Keratinocyte (primary cell): ENCODE data around the gene LDLRAD2. TPM values are rescaled to one million over a fixed set of nuclear protein-coding genes. Genes with fewer than 3 reads are reported as not detected.

Experiments used
- DNase-seq: peaks from one replicate; pipeline ENCODE4 v3.0.0-alpha.2; 2011; ENCODE audit warnings: low read depth, missing footprints, low spot score
- FAIRE-seq: peaks from 2 replicates; lab custom pipeline; 2011; peaks lifted over from hg19 to GRCh38; lab: Jason Lieb, UNC
- H2AFZ ChIP-seq: 2 replicates; pipeline ENCODE4 v1.6.0; 2012; ENCODE audit warnings: low read length, control low read depth, inconsistent platforms; ENCODE audit not compliant: control insufficient read depth
- H3K27ac ChIP-seq: 2 replicates; pipeline ENCODE4 v1.5.1; 2011; ENCODE audit warnings: low read length; ENCODE audit not compliant: control insufficient read depth, insufficient read depth
- H3K27me3 ChIP-seq: 3 replicates; pipeline ENCODE4 v1.6.0; 2011; ENCODE audit warnings: low read length; ENCODE audit not compliant: control insufficient read depth, insufficient read depth; ENCODE audit errors: extremely low read depth
- H3K36me3 ChIP-seq, 2 experiments: 2 replicates in 1 of 2; 3 replicates in 1 of 2; pipeline ENCODE4 v1.5.1; 2011; ENCODE audit warnings: low read length in 2 of 2, mild to moderate bottlenecking in 1 of 2; ENCODE audit not compliant: control insufficient read depth in 2 of 2, insufficient read depth in 2 of 2; ENCODE audit errors: extremely low read depth in 1 of 2
- H3K4me1 ChIP-seq: 3 replicates; pipeline ENCODE4 v1.5.1; 2011; ENCODE audit warnings: low read length; ENCODE audit not compliant: control insufficient read depth, insufficient read depth; ENCODE audit errors: extremely low read depth
- H3K4me2 ChIP-seq: 3 replicates; pipeline ENCODE4 v1.6.0; 2011; ENCODE audit warnings: low read depth, low read length; ENCODE audit not compliant: control insufficient read depth, insufficient read depth; ENCODE audit errors: extremely low read depth
- H3K4me3 ChIP-seq, 3 experiments: fragments of 200-600 bp in 1 of 3; sonication (generic) in 1 of 3; 2 replicates in 2 of 3; 3 replicates in 1 of 3; pipeline ENCODE4 v1.5.1; 2011 to 2016; ENCODE audit warnings: low read length in 3 of 3, mild to moderate bottlenecking in 3 of 3, control low read depth in 2 of 3, inconsistent platforms in 1 of 3, low read depth in 1 of 3, mixed read lengths in 1 of 3, mixed run types in 1 of 3, moderate library complexity in 1 of 3; ENCODE audit not compliant: control insufficient read depth in 2 of 3, insufficient read depth in 2 of 3; ENCODE audit errors: extremely low read depth in 1 of 3
- H3K79me2 ChIP-seq: 2 replicates; pipeline ENCODE4 v1.6.0; 2012; ENCODE audit warnings: low read length; ENCODE audit not compliant: control insufficient read depth, insufficient read depth
- H3K9ac ChIP-seq: 3 replicates; pipeline ENCODE4 v1.6.0; 2011; ENCODE audit warnings: low read length; ENCODE audit not compliant: control insufficient read depth, insufficient read depth; ENCODE audit errors: extremely low read depth
- H3K9me1 ChIP-seq: 3 replicates; pipeline ENCODE4 v1.6.0; 2011; ENCODE audit warnings: low read length; ENCODE audit not compliant: control insufficient read depth, insufficient read depth; ENCODE audit errors: extremely low read depth
- H3K9me3 ChIP-seq: 2 replicates; pipeline ENCODE4 v1.5.1; 2012; ENCODE audit warnings: low read depth, low read length; ENCODE audit not compliant: control insufficient read depth
- H4K20me1 ChIP-seq: 3 replicates; pipeline ENCODE4 v1.6.0; 2011; ENCODE audit warnings: low read length; ENCODE audit not compliant: control insufficient read depth, insufficient read depth; ENCODE audit errors: extremely low read depth
- EZH2 ChIP-seq: IDR thresholded peaks from one replicate; pipeline ENCODE4 v1.6.1; 2012; ENCODE audit warnings: inconsistent platforms, mild to moderate bottlenecking, low read length, moderate library complexity
- dilution Hi-C: fragments of 300-500 bp; cut with MboI; formaldehyde crosslinking; loops from one replicate; pipeline ENCODE4 v1.7.0; 2020; ENCODE audit warnings: low sequenced_read_pairs; ENCODE audit not compliant: extremely low pct_ligation_motif_present
- polyA plus RNA-seq, 5 experiments: library from polyadenylated mRNA; depleted of rRNA in 3 of 5; stranded (reverse) in 3 of 5; stranded (forward) in 1 of 5; unstranded in 1 of 5; fragments of >200 nt; gene quantifications; 1 replicate in 1 of 5; 2 replicates in 3 of 5; 3 replicates in 1 of 5; pipeline versions ENCODE4 v1.2.1 to v1.2.3, GENCODE V29; 2011 to 2012; ENCODE audit warnings: missing spikeins in 2 of 5, low read depth in 1 of 5, low replicate concordance in 1 of 5
- TF ChIP-seq, protein P1 (sequence below), 3 experiments: IDR thresholded peaks in 1 of 3; conservative IDR thresholded peaks in 1 of 3; optimal IDR thresholded peaks in 1 of 3; 2 replicates in 2 of 3; 3 replicates in 1 of 3; pipeline versions ENCODE3 to v1.5.1; 2011; ENCODE audit warnings: low read length in 3 of 3, mild to moderate bottlenecking in 3 of 3, moderate library complexity in 2 of 3, control low read depth in 1 of 3, inconsistent platforms in 1 of 3; ENCODE audit not compliant: insufficient read depth in 2 of 3; ENCODE audit errors: extremely low read depth in 1 of 3

LDLRAD2 gene
- polyA plus RNA-seq, 1 donor (not counting 4 experiments of a cell fraction or from before 2014, with no cell fraction given), result 0.07 TPM

DNA sequence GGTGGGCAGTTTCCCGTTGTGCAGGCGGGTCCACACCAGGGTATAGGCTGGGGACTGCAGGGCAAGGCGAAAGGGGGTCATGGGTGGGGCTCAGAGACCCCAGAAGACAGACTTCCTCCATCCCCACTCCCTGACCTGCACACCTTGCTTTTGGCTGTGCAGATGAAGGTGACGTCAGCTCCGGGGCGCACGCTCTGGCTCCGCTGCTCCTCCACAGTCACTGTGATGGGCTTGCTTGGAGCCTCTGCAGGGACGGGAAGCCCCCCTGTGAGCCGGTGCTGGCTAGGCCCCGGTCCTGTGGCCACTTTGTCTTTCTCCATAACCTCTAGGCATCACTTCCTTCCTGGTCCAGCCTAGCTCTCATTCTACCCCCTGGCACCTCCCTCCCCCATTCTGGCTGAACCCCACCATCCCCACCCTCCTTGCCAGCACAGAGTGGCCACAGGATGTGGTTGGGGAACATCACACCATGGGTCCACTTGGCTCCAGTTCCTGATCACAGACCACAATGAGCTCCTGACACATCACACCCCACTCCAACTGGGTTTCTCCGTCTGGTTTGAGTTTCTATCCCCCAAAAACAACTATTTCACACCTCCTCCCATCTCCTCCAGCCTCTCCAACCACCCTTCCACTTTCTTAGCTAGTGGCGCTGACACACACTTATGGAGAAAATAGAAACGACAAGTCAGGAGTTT, 45.2 kb downstream of the LDLRAD2 start:
- H3K36me3 ChIP-seq, result peaks cover 43 to 65% of the 10 kb centered on the region in 2 experiments
- H3K27ac ChIP-seq, result no peak overlapping the region
- TF ChIP-seq, protein P1, sequence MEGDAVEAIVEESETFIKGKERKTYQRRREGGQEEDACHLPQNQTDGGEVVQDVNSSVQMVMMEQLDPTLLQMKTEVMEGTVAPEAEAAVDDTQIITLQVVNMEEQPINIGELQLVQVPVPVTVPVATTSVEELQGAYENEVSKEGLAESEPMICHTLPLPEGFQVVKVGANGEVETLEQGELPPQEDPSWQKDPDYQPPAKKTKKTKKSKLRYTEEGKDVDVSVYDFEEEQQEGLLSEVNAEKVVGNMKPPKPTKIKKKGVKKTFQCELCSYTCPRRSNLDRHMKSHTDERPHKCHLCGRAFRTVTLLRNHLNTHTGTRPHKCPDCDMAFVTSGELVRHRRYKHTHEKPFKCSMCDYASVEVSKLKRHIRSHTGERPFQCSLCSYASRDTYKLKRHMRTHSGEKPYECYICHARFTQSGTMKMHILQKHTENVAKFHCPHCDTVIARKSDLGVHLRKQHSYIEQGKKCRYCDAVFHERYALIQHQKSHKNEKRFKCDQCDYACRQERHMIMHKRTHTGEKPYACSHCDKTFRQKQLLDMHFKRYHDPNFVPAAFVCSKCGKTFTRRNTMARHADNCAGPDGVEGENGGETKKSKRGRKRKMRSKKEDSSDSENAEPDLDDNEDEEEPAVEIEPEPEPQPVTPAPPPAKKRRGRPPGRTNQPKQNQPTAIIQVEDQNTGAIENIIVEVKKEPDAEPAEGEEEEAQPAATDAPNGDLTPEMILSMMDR (optimal IDR thresholded peaks at IDR 0.05 in 1 of 3, IDR thresholded peaks at IDR 0.05 in 1 of 3, conservative IDR thresholded peaks at IDR 0.05 in 1 of 3; ENCODE audit: extremely low read depth in 1 of 3, insufficient read depth in 2 of 3, low read length in 3 of 3), result no peak
- TF ChIP-seq EZH2, result no peak
- peaks cover 8% of the 10 kb centered on the region for H3K4me1 ChIP-seq
- H3K4me3 ChIP-seq, result no peak overlapping the region
- no peaks in the 10 kb centered on the region for H3K79me2 ChIP-seq
- no peak overlapping the region for H3K9ac ChIP-seq
- no peak for DNase-seq
- no peaks in the 10 kb centered on the region for H3K9me3 ChIP-seq
- H2AFZ ChIP-seq, result no peak overlapping the region
- H3K9me1 ChIP-seq, result no peaks in the 10 kb centered on the region
- no peaks in the 10 kb centered on the region for H3K27me3 ChIP-seq
- no peak overlapping the region for H3K4me2 ChIP-seq
- peaks cover 3% of the 10 kb centered on the region for H4K20me1 ChIP-seq
- no peak for FAIRE-seq
- dilution Hi-C loops, result no loop called here

GRCh38 chr1:21857840-21858670, 46.0 kb downstream of the LDLRAD2 start:
- TF ChIP-seq EZH2, result no peak
- TF ChIP-seq, protein P1 (optimal IDR thresholded peaks at IDR 0.05 in 1 of 3, IDR thresholded peaks at IDR 0.05 in 1 of 3, conservative IDR thresholded peaks at IDR 0.05 in 1 of 3; ENCODE audit: extremely low read depth in 1 of 3, insufficient read depth in 2 of 3, low read length in 3 of 3), result no peak
- Histone ChIP-seq H4K20me1 (peaks cover 3% of the 10 kb centered on the region), H3K79me2 (no peaks in the 10 kb centered on the region), H3K27me3 (no peaks in the 10 kb centered on the region), H3K4me2 (no peak overlapping the region), H3K9me3 (no peaks in the 10 kb centered on the region), H3K27ac (no peak overlapping the region), H3K9ac (no peak overlapping the region), H3K9me1 (no peaks in the 10 kb centered on the region), H3K4me1 (peaks cover 8% of the 10 kb centered on the region), H3K4me3 (no peak overlapping the region), H3K36me3 (peaks cover 43 to 62% of the 10 kb centered on the region in 2 experiments), H2AFZ (no peak overlapping the region)
- FAIRE-seq, result no peak
- dilution Hi-C loops, result no loop called here
- no peak for DNase-seq
